Measurements from ENCODE around the gene PLCL1. TPM values are rescaled to one million over a fixed set of nuclear protein-coding genes. Genes with fewer than 3 reads are reported as not detected.

The PLCL1 gene
- total RNA-seq, 3 donors from 2014 or later (not counting 1 experiment from before 2014, with no cell fraction given) = 0.86 to 2.8 (median 1.1) TPM

DNA sequence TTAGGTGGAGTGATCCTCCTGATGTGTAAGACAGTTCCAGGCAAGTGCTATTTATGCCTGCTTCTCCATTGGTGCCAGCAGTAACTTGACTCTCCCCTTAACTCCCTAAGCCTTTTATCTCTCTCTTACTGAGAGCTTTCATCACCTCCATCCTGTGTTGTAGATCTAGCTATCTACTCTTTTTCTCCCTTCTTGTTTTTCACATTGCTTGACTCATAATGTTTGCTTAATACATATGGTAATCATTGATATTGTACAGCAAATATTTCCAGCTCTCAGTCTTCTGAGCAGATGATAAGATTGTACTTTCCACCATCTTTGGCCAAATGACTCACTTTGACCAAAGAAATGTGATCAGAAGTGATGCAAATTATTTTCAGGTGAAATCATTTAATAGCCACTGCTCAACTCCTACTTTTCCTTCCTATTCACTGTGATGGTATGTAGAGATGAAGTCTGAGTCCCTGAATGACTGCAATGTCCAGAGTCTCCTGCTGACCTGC, 165.0 kb downstream of the PLCL1 start:
- Histone ChIP-seq H3K27ac (ENCODE audit: low read length) (no peak overlapping the region), H3K4me3 (ENCODE audit: low read length) (no peak overlapping the region), H3K36me3 (ENCODE audit: control insufficient read depth, insufficient read depth, low read length) (no peaks in the 10 kb centered on the region), H3K27me3 (ENCODE audit: control insufficient read depth, insufficient read depth, low read length) (no peaks in the 10 kb centered on the region), H3K4me1 (ENCODE audit: control insufficient read depth, insufficient read depth, low read length) (no peaks in the 10 kb centered on the region), H3K9me3 (ENCODE audit: control insufficient read depth, insufficient read depth, low read length) (no peaks in the 10 kb centered on the region)
- no peak for ATAC-seq
- TF ChIP-seq, protein P1, sequence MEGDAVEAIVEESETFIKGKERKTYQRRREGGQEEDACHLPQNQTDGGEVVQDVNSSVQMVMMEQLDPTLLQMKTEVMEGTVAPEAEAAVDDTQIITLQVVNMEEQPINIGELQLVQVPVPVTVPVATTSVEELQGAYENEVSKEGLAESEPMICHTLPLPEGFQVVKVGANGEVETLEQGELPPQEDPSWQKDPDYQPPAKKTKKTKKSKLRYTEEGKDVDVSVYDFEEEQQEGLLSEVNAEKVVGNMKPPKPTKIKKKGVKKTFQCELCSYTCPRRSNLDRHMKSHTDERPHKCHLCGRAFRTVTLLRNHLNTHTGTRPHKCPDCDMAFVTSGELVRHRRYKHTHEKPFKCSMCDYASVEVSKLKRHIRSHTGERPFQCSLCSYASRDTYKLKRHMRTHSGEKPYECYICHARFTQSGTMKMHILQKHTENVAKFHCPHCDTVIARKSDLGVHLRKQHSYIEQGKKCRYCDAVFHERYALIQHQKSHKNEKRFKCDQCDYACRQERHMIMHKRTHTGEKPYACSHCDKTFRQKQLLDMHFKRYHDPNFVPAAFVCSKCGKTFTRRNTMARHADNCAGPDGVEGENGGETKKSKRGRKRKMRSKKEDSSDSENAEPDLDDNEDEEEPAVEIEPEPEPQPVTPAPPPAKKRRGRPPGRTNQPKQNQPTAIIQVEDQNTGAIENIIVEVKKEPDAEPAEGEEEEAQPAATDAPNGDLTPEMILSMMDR (IDR thresholded peaks at IDR 0.05) = no peak
- H3K27me3 Mint-ChIP-seq (ENCODE audit: low read depth in 2 of 2) = no peaks in the 10 kb centered on the region
- no peak overlapping the region for H3K4me3 Mint-ChIP-seq
- H3K36me3 Mint-ChIP-seq = peaks cover 13% of the 10 kb centered on the region
- no peak overlapping the region for H3K27ac Mint-ChIP-seq
- peaks cover 7% of the 10 kb centered on the region in 2 donors for H3K9me3 Mint-ChIP-seq
- intact Hi-C loops (cut with micrococcal nuclease) = no loop called here
- no peaks in the 10 kb centered on the region for H3K4me1 Mint-ChIP-seq
- no peak for DNase-seq

DNA sequence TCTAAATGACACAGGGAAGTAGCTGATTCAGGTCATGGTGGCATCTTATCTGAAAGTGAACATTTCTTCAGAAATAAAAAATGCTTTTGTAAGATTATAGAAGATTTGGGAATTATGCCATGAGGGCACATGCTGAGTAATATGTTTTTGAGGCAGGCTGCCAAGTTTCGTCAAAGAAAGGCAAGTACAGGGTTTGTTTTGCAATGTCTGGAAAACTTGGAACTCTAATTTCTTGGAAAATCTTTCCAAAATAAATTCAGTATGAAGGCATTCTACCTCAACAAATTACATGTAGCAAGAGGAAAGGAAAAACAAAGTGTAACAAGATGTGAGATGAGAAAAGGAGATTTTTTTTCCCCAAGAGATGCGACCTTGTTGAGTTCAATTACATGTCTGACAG, 167.7 kb downstream of the PLCL1 start:
- no peak overlapping the region for H3K27ac Mint-ChIP-seq
- Histone ChIP-seq H3K36me3 (ENCODE audit: control insufficient read depth, insufficient read depth, low read length) (no peaks in the 10 kb centered on the region), H3K4me1 (ENCODE audit: control insufficient read depth, insufficient read depth, low read length) (no peaks in the 10 kb centered on the region), H3K27ac (ENCODE audit: low read length) (no peak overlapping the region), H3K27me3 (ENCODE audit: control insufficient read depth, insufficient read depth, low read length) (no peaks in the 10 kb centered on the region), H3K9me3 (ENCODE audit: control insufficient read depth, insufficient read depth, low read length) (no peaks in the 10 kb centered on the region), H3K4me3 (ENCODE audit: low read length) (no peak overlapping the region)
- H3K4me3 Mint-ChIP-seq = no peak overlapping the region
- no peak for DNase-seq
- no peak for ATAC-seq
- no peaks in the 10 kb centered on the region for H3K36me3 Mint-ChIP-seq
- intact Hi-C loops (cut with micrococcal nuclease) = no loop called here
- no peaks in the 10 kb centered on the region for H3K4me1 Mint-ChIP-seq
- H3K27me3 Mint-ChIP-seq (ENCODE audit: low read depth in 2 of 2) = no peaks in the 10 kb centered on the region
- peaks cover 0 to 6% of the 10 kb centered on the region in 2 donors for H3K9me3 Mint-ChIP-seq
- 30% methylated on average over 1 of the region's 2 CpGs for WGBS (ENCODE audit: insufficient coverage)
- TF ChIP-seq, protein P1 (IDR thresholded peaks at IDR 0.05) = no peak

DNA sequence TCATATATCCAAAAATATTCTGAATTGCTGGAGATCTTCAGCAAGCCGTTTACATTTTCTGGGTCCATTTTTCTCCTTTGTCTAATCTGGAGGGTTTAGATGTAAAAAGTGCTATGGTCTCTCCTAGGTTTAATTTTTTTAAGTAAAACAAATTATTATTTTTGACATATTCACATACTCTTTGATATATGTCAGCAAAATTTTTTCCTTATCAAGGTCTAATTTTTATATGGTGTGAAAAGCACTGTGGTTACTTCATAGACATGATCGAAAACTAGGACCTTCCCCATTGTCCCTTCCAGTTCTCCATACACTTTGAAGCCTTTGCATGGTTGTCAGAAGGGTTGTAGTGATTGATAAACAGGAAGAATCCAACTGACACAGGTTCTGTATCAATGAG, 168.2 kb downstream of the PLCL1 start:
- DNase-seq = no peak
- Histone ChIP-seq H3K27me3 (ENCODE audit: control insufficient read depth, insufficient read depth, low read length) (no peaks in the 10 kb centered on the region), H3K4me3 (ENCODE audit: low read length) (no peak overlapping the region), H3K36me3 (ENCODE audit: control insufficient read depth, insufficient read depth, low read length) (no peaks in the 10 kb centered on the region), H3K4me1 (ENCODE audit: control insufficient read depth, insufficient read depth, low read length) (no peaks in the 10 kb centered on the region), H3K9me3 (ENCODE audit: control insufficient read depth, insufficient read depth, low read length) (no peaks in the 10 kb centered on the region), H3K27ac (ENCODE audit: low read length) (no peak overlapping the region)
- Mint-ChIP-seq H3K27me3 (ENCODE audit: low read depth in 2 of 2) (no peaks in the 10 kb centered on the region), H3K36me3 (no peaks in the 10 kb centered on the region), H3K4me1 (no peaks in the 10 kb centered on the region), H3K9me3 (peaks cover 0 to 6% of the 10 kb centered on the region in 2 donors), H3K27ac (no peak overlapping the region), H3K4me3 (no peak overlapping the region)
- TF ChIP-seq, protein P1 (IDR thresholded peaks at IDR 0.05) = no peak
- intact Hi-C loops (cut with micrococcal nuclease) = no loop called here
- no peak for ATAC-seq
- 83% methylated on average over 1 of the region's 2 CpGs for WGBS (ENCODE audit: insufficient coverage)

DNA sequence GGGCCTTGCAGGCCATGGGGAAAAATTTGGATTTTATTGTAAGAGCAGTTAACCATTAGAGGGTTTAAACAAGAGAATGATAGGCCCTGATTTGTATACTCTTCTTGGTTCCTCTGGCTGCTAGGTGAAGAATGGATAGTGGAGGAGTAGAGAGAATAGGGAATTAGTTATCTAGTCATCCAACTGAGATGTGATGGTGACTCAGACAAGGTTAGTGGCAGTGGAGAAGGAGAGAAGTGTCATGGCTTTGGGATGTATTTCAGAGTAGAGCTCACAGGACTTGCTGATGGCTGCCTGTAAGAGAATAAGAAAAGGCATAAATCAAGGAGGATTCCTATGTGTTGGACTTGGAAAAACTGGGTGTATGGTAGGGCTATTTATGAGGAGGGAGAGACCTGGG, 169.4 kb downstream of the PLCL1 start:
- Histone ChIP-seq H3K27me3 (ENCODE audit: control insufficient read depth, insufficient read depth, low read length) (no peaks in the 10 kb centered on the region), H3K9me3 (ENCODE audit: control insufficient read depth, insufficient read depth, low read length) (no peaks in the 10 kb centered on the region), H3K4me3 (ENCODE audit: low read length) (no peak overlapping the region), H3K4me1 (ENCODE audit: control insufficient read depth, insufficient read depth, low read length) (no peaks in the 10 kb centered on the region), H3K27ac (ENCODE audit: low read length) (no peak overlapping the region), H3K36me3 (ENCODE audit: control insufficient read depth, insufficient read depth, low read length) (no peaks in the 10 kb centered on the region)
- intact Hi-C loops (cut with micrococcal nuclease) = no loop called here
- no peaks in the 10 kb centered on the region for H3K27me3 Mint-ChIP-seq (ENCODE audit: low read depth in 2 of 2)
- ATAC-seq = no peak
- no peaks in the 10 kb centered on the region for H3K36me3 Mint-ChIP-seq
- H3K4me3 Mint-ChIP-seq = no peak overlapping the region
- H3K4me1 Mint-ChIP-seq = no peaks in the 10 kb centered on the region
- H3K9me3 Mint-ChIP-seq = peaks cover 0 to 6% of the 10 kb centered on the region in 2 donors
- no peak for DNase-seq
- H3K27ac Mint-ChIP-seq = no peak overlapping the region
- TF ChIP-seq, protein P1 (IDR thresholded peaks at IDR 0.05) = no peak
